H9 (cell line): ENCODE data around the gene C8G. TPM values are rescaled to one million over a fixed set of nuclear protein-coding genes. Genes with fewer than 3 reads are reported as not detected.

Experiments used
- DNase-seq: peaks from one replicate; pipeline ENCODE4 v3.0.0-alpha.2; 2017
- H2AFZ ChIP-seq: one replicate; pipeline ENCODE4 v1.6.1; 2013; ENCODE audit warnings: mild to moderate bottlenecking, low read length, control low read depth, moderate library complexity
- H2AK5ac ChIP-seq: 2 replicates; pipeline ENCODE4 v1.6.1; 2013; ENCODE audit warnings: low read length, control low read depth, mixed read lengths; ENCODE audit not compliant: insufficient read length
- H2BK120ac ChIP-seq: one replicate; pipeline ENCODE4 v1.6.1; 2013; ENCODE audit warnings: low read depth, mild to moderate bottlenecking, low read length, control low read depth, inconsistent platforms; ENCODE audit not compliant: poor library complexity, severe bottlenecking
- H2BK12ac ChIP-seq: 2 replicates; pipeline ENCODE4 v1.6.1; 2013; ENCODE audit warnings: low read length, control low read depth, mixed read lengths, low read depth; ENCODE audit not compliant: insufficient read length
- H2BK15ac ChIP-seq: 2 replicates; pipeline ENCODE4 v1.6.1; 2013; ENCODE audit warnings: low read depth, low read length, control low read depth
- H2BK20ac ChIP-seq: one replicate; pipeline ENCODE4 v1.6.1; 2013; ENCODE audit warnings: low read depth, mild to moderate bottlenecking, low read length, control low read depth, inconsistent platforms; ENCODE audit not compliant: poor library complexity, severe bottlenecking
- H2BK5ac ChIP-seq: 2 replicates; pipeline ENCODE4 v1.6.1; 2013; ENCODE audit warnings: low read length, control low read depth, mixed read lengths; ENCODE audit not compliant: insufficient read length
- H3K14ac ChIP-seq: 2 replicates; pipeline ENCODE4 v1.6.1; 2013; ENCODE audit warnings: low read length, control low read depth; ENCODE audit not compliant: insufficient read depth
- H3K18ac ChIP-seq: 2 replicates; pipeline ENCODE4 v1.6.1; 2013; ENCODE audit warnings: low read depth, mild to moderate bottlenecking, mixed read lengths, low read length, control low read depth; ENCODE audit not compliant: insufficient read length
- H3K23ac ChIP-seq: 2 replicates; pipeline ENCODE4 v1.6.1; 2013; ENCODE audit warnings: low read length, control low read depth, mixed read lengths, low read depth; ENCODE audit not compliant: insufficient read length
- H3K23me2 ChIP-seq: 2 replicates; pipeline ENCODE4 v1.6.1; 2013; ENCODE audit warnings: low read depth, mild to moderate bottlenecking, mixed read lengths, low read length, control low read depth; ENCODE audit not compliant: insufficient read length, poor library complexity, severe bottlenecking
- H3K27ac ChIP-seq: 2 replicates; pipeline ENCODE4 v1.5.1; 2013; ENCODE audit warnings: low read length, control low read depth, mixed read lengths, low read depth; ENCODE audit not compliant: insufficient read length
- H3K27me3 ChIP-seq: 2 replicates; pipeline ENCODE4 v1.6.1; 2013; ENCODE audit warnings: low read length, control low read depth, inconsistent platforms; ENCODE audit not compliant: insufficient read depth
- H3K4ac ChIP-seq: 2 replicates; pipeline ENCODE4 v1.6.1; 2013; ENCODE audit warnings: low read depth, mild to moderate bottlenecking, control low read depth, inconsistent platforms, low read length, moderate library complexity
- H3K4me1 ChIP-seq: 2 replicates; pipeline ENCODE4 v1.6.1; 2013; ENCODE audit warnings: low read length, control low read depth, inconsistent platforms; ENCODE audit not compliant: insufficient read depth
- H3K4me2 ChIP-seq: 2 replicates; pipeline ENCODE4 v1.6.1; 2013; ENCODE audit warnings: low read length, control low read depth, mixed read lengths; ENCODE audit not compliant: insufficient read length, insufficient read depth
- H3K56ac ChIP-seq: 2 replicates; pipeline ENCODE4 v1.6.1; 2013; ENCODE audit warnings: low read depth, mild to moderate bottlenecking, mixed read lengths, low read length, control low read depth; ENCODE audit not compliant: insufficient read length
- H3K79me1 ChIP-seq: 2 replicates; pipeline ENCODE4 v1.6.1; 2013; ENCODE audit warnings: low read depth, mild to moderate bottlenecking, moderate library complexity, low read length, control low read depth, inconsistent platforms; ENCODE audit not compliant: insufficient read depth, poor library complexity, severe bottlenecking
- H3K79me2 ChIP-seq: 2 replicates; pipeline ENCODE4 v1.6.1; 2013; ENCODE audit warnings: low read length, control low read depth, inconsistent platforms; ENCODE audit not compliant: insufficient read depth
- H3K9ac ChIP-seq: 2 replicates; pipeline ENCODE4 v1.6.1; 2013; ENCODE audit warnings: low read length, control low read depth, mixed read lengths; ENCODE audit not compliant: insufficient read length; ENCODE audit errors: extremely low read depth
- H3K9me3 ChIP-seq: one replicate; pipeline ENCODE4 v1.6.1; 2013; ENCODE audit warnings: low read depth, low read length, inconsistent platforms; ENCODE audit not compliant: control insufficient read depth
- H3T11ph ChIP-seq: one replicate; pipeline ENCODE4 v1.6.1; 2013; ENCODE audit warnings: mild to moderate bottlenecking, low read length, control low read depth, inconsistent platforms
- H4K20me1 ChIP-seq: one replicate; pipeline ENCODE4 v1.6.1; 2013; ENCODE audit not compliant: control insufficient read depth, insufficient read length, insufficient read depth
- H4K5ac ChIP-seq: 2 replicates; pipeline ENCODE4 v1.6.1; 2013; ENCODE audit warnings: low read depth, mild to moderate bottlenecking, mixed read lengths, low read length, control low read depth; ENCODE audit not compliant: insufficient read length
- H4K8ac ChIP-seq: replicated peaks from 2 replicates; pipeline ENCODE4 v1.6.1; 2013; ENCODE audit warnings: low read length, control low read depth, mixed read lengths, low read depth; ENCODE audit not compliant: insufficient read length
- H4K91ac ChIP-seq: 2 replicates; pipeline ENCODE4 v1.6.1; 2013; ENCODE audit warnings: low read depth, mild to moderate bottlenecking, moderate library complexity, mixed read lengths, low read length, control low read depth; ENCODE audit not compliant: insufficient read length
- H3K27ac Mint-ChIP-seq, 3 experiments: 2 replicates in 2 of 3; 3 replicates in 1 of 3; pipeline ENCODE4 v1.8.0; 2020 to 2021; ENCODE audit warnings: mixed read lengths in 3 of 3, mild to moderate bottlenecking in 1 of 3, moderate library complexity in 1 of 3
- H3K27me3 Mint-ChIP-seq: 2 replicates; pipeline ENCODE4 v1.8.0; 2021; ENCODE audit warnings: low read depth, mild to moderate bottlenecking, moderate library complexity, mixed read lengths
- H3K36me3 Mint-ChIP-seq, 3 experiments: 2 replicates in 2 of 3; 3 replicates in 1 of 3; pipeline ENCODE4 v1.8.0; 2020 to 2021; ENCODE audit warnings: low read depth in 3 of 3, mixed read lengths in 3 of 3; ENCODE audit not compliant: insufficient read depth in 1 of 3
- H3K4me1 Mint-ChIP-seq, 2 experiments: 2 replicates each; pipeline ENCODE4 v1.8.0; 2020; ENCODE audit warnings: mixed read lengths in 2 of 2
- H3K4me3 Mint-ChIP-seq, 2 experiments: 2 replicates in 1 of 2; 3 replicates in 1 of 2; pipeline ENCODE4 v1.8.0; 2020 to 2021; ENCODE audit warnings: mild to moderate bottlenecking in 2 of 2, mixed read lengths in 2 of 2, moderate library complexity in 1 of 2
- H3K9me3 Mint-ChIP-seq, 2 experiments: 2 replicates in 1 of 2; 3 replicates in 1 of 2; pipeline ENCODE4 v1.8.0; 2020; ENCODE audit warnings: mild to moderate bottlenecking in 2 of 2, mixed read lengths in 2 of 2, moderate library complexity in 1 of 2
- WGBS: extraction: QIAGEN DNeasy Blood & Tissue Kit; methylation state at CpG from one replicate; pipeline ENCODE4 v1.1.7; 2013; ENCODE audit warnings: missing lambda C conversion rate, low lambda C conversion rate, mixed read lengths; ENCODE audit not compliant: insufficient read length; ENCODE audit errors: extremely low coverage; 5-methylcytosine and 5-hydroxymethylcytosine counted together
- total RNA-seq: library from RNA; stranded (reverse); gene quantifications from 2 replicates; pipeline ENCODE4 v1.2.1, GENCODE V29; 2021
- TF ChIP-seq, protein P1 (sequence below): fragments of 200-600 bp; sonication (generic); conservative IDR thresholded peaks from 3 replicates; pipeline ENCODE4 v1.8.0; 2021; ENCODE audit warnings: antibody characterized with exemption, mild to moderate bottlenecking

C8G gene
- total RNA-seq, 1 experiment from 2014 or later: 0.96 TPM

DNA sequence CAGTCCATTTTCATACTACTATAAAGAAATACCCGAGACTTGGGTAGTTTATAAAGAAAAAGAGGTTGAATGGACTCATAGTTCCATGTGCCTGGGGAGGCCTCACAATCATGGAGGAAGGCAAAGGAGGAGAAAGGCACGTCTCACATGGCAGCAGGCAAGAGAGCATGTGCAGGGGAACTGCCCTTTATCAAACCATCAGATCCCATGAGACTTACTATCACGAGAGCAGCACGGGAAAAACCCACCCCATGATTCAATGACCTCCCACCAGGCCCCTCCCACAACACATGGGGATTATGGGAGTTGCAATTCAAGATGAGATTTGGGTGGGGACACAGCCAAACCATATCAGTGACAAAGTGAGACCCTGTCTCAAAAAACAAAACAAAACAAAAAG lies 38.8 kb upstream of the C8G start:
- H3K27me3 ChIP-seq: no peaks in the 10 kb centered on the region
- H3K36me3 Mint-ChIP-seq: peaks cover 21 to 84% (median 69%) of the 10 kb centered on the region in 3 experiments
- no peak overlapping the region for H3T11ph ChIP-seq
- H3K18ac ChIP-seq: no peak overlapping the region
- H4K91ac ChIP-seq: no peak overlapping the region
- no peak overlapping the region for H3K4ac ChIP-seq
- H3K27ac Mint-ChIP-seq: peak overlapping the region in 1 of 3 experiments; percentile 59; a peak in 2 of 7 replicates
- H2BK120ac ChIP-seq: no peak overlapping the region
- H3K4me1 Mint-ChIP-seq: no peaks in the 10 kb centered on the region
- H3K4me2 ChIP-seq: no peak overlapping the region
- no CpG with 5 or more reads among the region's 4 CpGs for WGBS
- no peak overlapping the region for H3K27ac ChIP-seq
- no peaks in the 10 kb centered on the region for H3K9me3 ChIP-seq
- H3K56ac ChIP-seq: no peak overlapping the region
- H2BK15ac ChIP-seq: no peak overlapping the region
- H4K20me1 ChIP-seq: no peaks in the 10 kb centered on the region
- no peaks in the 10 kb centered on the region for H3K79me2 ChIP-seq
- H3K23me2 ChIP-seq: no peaks in the 10 kb centered on the region
- no peak for DNase-seq
- no peak overlapping the region for H2BK20ac ChIP-seq
- no peak overlapping the region for H2AFZ ChIP-seq
- H2BK5ac ChIP-seq: no peak overlapping the region
- H3K23ac ChIP-seq: no peak overlapping the region
- no peak overlapping the region for H3K14ac ChIP-seq
- H3K9me3 Mint-ChIP-seq: no peaks in the 10 kb centered on the region
- no peaks in the 10 kb centered on the region for H3K79me1 ChIP-seq
- TF ChIP-seq, protein P1, sequence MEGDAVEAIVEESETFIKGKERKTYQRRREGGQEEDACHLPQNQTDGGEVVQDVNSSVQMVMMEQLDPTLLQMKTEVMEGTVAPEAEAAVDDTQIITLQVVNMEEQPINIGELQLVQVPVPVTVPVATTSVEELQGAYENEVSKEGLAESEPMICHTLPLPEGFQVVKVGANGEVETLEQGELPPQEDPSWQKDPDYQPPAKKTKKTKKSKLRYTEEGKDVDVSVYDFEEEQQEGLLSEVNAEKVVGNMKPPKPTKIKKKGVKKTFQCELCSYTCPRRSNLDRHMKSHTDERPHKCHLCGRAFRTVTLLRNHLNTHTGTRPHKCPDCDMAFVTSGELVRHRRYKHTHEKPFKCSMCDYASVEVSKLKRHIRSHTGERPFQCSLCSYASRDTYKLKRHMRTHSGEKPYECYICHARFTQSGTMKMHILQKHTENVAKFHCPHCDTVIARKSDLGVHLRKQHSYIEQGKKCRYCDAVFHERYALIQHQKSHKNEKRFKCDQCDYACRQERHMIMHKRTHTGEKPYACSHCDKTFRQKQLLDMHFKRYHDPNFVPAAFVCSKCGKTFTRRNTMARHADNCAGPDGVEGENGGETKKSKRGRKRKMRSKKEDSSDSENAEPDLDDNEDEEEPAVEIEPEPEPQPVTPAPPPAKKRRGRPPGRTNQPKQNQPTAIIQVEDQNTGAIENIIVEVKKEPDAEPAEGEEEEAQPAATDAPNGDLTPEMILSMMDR: no peak
- no peaks in the 10 kb centered on the region for H3K4me1 ChIP-seq
- H3K27me3 Mint-ChIP-seq: no peaks in the 10 kb centered on the region
- no peak overlapping the region for H3K4me3 Mint-ChIP-seq
- H2AK5ac ChIP-seq: no peak overlapping the region
- H2BK12ac ChIP-seq: no peak overlapping the region
- no peak overlapping the region for H4K8ac ChIP-seq
- no peak overlapping the region for H3K9ac ChIP-seq
- H4K5ac ChIP-seq: no peak overlapping the region
